HG02759 (cell line): ENCODE data around the gene DCAF6.

Source experiments
- ATAC-seq: cut with Tn5 transposase; IDR thresholded peaks from one replicate; pipeline ENCODE4 v1.9.1; 2021; ENCODE audit warnings: mild to moderate bottlenecking, moderate library complexity; ENCODE audit not compliant: unreplicated experiment

DCAF6 gene

DNA sequence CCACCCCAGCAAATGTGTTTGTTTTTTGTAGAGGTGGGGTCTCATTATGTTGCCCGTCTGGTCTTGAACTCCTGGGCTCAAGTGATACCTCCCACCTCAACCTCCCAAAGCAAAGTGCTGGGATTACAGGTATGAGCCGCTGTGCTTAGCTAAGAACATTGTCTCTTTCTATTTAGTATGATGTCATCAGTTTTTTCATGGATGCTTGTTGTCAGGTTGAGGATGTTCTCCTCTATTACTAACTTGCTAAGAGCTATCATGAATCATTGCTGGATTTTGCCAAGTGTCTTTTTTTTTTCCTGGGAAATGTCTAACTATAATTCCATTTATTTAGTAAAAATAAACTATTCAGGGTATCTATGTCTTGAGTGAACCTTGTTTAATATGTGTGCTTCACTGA, 19.4 kb downstream of the DCAF6 start:
- no peak for ATAC-seq

DNA sequence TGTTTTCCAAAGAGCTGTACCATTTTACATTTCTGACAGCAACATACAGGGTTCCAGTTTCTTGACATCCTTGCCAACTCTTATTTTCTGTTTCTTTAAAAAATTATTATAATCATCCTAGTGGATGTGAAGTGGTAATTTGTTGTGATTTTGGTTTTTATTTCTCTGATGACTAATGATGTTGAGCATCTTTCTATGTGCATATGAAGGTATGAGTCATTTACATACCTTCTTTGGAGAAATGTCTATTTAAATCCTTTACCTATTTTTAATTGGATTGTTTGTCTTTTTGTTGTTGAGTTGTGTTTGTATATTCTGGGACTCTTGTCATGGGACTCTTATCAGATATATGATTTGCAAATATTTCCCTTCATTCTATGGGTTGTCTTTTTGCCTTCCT, 21.2 kb downstream of the DCAF6 start:
- no peak for ATAC-seq

DNA sequence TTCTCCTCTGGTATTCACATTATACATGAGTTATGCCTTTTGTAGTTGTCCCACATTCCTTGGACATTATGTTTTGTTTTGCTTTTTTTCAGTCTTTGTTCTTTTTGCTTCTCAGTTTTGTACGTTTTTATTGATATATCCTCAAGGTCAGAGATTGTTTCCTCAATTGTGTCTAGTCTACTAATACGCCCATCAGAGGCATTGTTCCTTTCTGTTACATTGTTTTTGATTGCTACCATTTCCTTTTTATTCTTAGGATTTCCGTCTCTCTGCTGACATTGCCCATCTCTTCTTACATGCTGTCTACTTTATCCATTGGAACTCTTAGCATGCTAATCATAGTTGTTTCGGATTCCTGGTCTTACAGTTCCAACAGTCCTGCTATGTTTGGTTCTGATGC, 28.2 kb downstream of the DCAF6 start:
- no peak for ATAC-seq

DNA sequence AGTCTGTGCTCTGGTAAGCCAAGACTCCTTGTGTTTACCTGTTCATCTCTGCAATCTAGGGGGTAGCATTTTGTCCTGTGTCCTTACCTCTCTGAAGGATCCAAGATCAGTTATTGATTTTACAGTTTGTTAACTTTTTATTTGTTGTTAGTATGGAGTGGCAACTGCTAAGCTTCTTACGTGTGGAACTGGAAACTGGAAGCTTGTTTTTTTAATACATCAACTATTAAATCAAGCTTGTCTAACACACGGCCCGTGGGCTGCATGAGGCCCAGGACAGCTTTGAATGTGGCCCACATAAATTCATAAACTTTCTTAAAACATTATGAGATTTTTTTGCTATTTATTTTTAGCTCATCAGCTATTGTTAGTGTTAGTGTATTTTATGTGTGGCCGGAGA, 29.6 kb downstream of the DCAF6 start:
- ATAC-seq: no peak

DNA sequence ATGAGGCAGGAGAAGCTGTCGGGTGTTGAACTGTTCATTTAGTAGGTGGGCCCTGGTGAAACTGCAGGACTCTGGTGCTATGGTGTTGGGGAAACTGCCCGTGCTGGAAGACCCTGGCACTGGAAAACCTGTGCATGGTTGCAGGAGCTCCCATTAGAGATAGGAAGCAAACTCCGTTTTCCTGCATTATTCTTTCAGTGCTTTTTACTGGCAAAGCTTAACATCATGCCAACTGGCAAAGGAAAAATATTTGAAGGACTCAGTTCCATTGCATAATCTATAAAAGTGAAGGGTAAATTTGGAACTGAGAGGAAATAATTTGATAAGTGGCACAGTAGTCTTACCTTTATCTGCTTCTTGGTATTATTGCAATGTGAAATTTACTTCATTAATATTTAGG, 32.1 kb downstream of the DCAF6 start:
- no peak for ATAC-seq

DNA sequence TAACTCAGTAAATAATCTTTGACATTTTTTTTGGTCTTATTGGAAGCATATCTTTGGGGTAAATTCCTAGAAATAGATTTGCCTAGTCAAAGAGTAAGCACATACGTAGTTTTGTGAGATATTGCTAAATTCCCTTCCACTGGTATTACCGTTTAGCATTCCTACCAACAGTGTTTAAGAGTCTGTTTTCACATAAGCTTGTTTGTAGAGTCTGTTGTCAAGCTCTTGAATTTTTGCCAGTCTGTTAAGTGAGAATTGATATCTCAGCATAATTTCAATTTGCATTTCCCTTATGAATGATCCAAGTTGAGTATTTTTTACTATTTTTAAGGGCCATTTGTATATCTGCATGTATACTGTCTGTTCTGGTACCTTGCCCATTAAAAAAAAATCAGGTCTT, 37.3 kb downstream of the DCAF6 start:
- no peak for ATAC-seq

DNA sequence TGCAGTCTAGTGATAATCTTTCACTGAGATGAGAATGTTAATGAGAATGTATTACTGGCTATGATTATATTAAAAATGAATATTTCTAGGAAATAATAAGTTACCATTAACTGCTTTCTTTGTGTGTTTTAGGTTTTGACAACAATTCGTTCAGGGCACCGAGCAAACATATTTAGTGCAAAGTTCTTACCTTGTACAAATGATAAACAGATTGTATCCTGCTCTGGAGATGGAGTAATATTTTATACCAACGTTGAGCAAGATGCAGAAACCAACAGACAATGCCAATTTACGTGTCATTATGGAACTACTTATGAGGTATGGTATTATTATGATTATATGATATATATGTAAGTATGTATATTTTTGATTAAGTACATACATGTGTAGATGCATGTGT, 38.2 kb downstream of the DCAF6 start:
- no peak for ATAC-seq

DNA sequence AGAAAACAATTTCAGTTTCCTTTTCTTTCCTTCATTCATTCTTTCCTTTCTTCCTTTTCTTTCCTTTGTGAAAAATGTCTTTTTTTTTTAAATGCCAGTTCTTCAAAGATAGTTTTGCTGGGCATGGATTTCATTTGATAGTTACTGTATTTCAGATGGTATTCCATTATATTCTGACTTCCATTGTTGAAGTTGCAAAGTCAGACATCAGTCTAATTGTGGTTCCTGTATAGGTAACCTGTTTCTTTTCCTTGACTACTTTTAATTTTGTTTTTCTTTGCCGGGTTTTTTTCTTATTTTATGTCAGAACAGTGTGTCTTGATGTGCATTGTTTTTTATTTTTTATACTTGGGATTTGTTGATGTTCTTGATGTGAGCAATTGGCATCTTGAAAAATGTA, 40.8 kb downstream of the DCAF6 start:
- no peak for ATAC-seq

DNA sequence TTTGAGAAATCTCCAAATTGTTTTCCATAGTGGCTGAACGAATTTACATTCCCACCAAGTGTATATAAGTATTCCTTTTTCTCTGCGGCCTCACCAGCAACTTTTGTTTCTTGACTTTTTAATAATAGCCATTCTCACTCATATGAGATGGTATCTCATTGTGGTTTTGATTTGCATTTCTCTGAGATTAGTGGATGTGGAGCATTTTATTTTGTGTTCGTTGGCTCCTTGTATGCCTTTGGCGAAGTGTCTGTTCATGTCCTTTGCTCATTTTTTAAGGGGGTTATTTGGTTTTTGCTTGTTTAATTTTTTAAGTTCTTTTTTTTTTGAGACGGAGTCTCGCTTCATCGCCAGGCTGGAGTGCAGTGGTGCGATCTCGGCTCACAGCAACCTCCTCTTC, 45.5 kb downstream of the DCAF6 start:
- ATAC-seq: no peak

DNA sequence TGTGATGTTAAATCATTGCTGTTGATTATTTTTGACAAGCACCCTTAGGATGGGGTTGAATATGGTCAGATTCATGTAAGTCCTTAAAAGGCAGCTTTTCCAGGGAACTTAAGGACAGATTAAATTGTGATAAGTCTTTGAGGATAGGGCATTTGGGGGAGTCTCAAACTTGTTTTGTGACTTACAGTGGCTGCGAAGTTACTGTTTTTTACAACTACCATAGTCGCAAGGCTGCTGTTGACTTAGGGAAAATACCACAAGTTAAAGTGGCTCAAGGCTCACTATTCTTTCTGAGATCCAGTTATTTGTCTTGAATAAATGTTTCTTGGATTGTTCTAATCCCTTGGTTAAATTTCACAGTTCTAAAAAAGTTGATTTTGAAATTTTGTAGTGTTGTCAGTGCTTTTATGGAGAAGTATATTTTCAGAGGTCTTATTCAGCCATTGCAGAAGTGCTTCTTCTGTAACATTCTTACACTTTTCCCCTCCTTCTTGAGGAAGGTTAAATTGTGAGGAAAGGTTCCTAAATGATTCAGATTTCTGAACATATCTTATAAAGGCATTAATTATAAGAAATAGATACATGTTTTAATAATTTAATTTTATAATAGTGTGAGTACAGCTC, 47.4 kb downstream of the DCAF6 start:
- no peak for ATAC-seq

DNA sequence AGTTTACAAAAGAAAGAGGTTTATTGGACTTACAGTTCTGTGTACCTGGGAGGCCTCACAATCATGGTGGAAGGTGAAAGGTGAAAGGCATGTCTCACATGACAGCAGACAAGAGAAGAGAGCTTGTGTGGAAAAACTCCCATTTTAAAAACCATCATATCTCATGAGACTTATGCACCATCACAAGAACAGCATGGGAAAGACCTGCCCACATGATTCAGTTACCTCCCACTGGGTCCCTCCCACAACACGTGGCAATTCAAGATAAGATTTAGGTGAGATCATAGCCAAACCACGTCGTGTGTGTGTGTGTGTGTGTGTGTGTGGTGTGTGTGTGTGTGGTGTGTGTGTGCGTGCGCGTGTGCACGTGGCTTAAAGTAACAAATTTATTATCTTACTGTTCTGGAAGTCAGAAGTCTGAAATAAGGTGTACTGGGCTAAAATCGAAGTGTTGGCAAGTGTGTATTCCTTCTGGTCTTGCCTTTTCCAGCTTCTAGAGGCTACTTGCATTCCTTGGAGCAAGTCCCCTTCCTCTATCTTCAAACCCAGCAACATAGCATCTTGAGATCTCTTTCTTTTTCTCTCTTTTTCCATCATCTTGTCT, 48.5 kb downstream of the DCAF6 start:
- no peak for ATAC-seq

DNA sequence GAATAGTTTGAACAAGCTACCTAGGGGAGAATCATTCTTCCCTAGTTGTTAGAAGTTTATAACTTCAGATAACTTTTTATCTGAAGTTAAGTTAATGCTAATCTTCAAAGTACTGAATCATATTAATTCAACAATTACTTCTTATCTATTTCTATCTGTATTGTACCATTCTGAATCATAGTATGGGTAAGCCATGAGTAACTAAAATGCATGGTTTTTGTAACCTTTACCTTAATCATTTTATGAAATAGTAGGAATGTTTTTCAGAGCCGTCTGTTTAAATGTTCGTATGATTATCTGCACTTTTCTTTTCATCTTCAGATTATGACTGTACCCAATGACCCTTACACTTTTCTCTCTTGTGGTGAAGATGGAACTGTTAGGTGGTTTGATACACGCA, 50.7 kb downstream of the DCAF6 start:
- no peak for ATAC-seq

DNA sequence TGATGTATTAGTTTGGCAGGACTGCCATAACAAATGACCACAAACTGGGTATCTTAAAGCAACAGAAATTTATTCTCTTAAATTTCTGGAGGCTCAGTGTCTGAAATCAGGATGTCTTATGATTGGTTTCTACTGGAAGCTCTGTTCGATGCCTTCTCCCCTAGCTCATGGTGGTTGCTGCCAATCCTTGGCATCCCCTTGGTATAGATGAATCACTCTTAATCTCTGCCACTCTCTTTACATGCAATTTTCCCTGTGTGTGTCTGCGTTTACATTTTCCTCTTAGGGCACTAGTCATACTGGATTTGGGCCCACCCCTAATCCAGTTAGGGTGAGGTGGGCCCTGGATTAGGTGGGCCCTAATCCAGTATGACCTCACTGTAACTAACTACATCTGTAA, 55.1 kb downstream of the DCAF6 start:
- ATAC-seq: no peak

DNA sequence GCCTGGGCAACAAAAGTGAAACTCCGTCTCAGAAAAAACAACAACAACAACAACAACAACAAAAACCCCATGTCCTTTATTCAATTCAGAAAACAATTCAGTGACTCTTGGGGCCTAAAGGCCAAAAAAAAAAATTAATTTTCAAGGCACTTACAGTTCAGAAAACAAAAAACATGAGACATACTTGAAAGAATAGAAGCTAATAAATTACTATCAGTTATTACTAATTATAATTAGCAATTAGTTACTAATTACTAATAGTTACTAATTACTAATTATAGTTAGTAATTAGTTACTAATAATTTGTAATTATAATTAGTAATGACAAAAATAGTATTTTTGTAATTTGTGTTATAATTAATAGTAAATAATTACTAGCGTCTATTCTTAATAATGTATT, 57.2 kb downstream of the DCAF6 start:
- ATAC-seq: no peak

DNA sequence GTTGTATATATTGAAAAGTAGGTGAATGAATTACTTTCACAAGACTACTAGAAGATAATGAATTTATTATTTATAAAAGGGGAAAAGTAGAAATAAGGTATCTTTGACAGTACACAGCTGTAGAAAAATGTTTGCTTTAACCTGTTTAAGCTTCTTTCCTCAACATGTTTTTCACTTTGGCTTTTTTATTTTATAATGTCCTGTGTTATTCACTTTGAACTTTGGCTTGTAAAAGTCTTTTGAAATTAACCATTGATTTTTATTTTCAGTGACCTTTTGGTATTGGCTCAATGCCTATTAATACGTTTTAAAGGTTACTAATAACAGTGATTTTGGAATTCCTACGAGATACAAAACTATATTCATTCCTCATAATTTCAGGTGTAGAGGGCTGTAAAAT, 58.1 kb downstream of the DCAF6 start:
- ATAC-seq: no peak

DNA sequence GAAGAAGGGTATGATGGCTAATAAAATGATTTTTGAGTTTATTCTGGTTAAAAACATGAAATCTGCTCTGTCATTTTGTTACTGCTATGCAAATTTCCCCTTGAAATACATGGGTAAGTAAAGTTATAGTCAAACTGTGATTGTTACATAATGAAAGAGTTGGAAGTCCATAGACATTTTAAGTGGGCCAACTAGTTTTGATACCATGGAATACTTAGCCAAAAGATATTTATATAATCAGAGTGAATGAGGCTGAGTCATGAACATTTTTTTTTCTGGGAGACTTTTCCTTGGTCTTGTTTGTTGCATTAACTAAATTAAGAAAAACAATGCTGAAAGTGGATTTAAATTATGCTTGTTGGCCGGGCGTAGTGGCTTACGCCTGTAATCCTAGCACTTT, 58.6 kb downstream of the DCAF6 start:
- no peak for ATAC-seq

DNA sequence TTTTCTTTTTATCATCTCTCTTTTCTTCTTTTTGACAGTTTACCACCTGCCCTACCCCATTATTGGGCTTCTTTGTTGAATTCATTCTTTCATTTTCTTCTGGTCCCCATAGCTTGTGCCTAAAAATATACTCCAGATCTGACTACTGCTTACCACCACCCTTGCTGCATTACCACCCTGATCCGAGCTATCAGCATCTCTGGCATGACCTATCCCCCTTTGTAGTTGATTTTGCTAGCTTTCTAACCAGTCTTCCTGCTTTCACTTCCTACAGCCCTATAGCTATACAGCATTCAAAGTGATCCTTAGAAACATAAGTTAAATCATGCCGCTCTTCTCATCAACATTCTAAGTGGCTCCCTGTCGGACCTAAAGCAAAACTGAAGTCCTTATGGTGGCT, 59.8 kb downstream of the DCAF6 start:
- no peak for ATAC-seq

DNA sequence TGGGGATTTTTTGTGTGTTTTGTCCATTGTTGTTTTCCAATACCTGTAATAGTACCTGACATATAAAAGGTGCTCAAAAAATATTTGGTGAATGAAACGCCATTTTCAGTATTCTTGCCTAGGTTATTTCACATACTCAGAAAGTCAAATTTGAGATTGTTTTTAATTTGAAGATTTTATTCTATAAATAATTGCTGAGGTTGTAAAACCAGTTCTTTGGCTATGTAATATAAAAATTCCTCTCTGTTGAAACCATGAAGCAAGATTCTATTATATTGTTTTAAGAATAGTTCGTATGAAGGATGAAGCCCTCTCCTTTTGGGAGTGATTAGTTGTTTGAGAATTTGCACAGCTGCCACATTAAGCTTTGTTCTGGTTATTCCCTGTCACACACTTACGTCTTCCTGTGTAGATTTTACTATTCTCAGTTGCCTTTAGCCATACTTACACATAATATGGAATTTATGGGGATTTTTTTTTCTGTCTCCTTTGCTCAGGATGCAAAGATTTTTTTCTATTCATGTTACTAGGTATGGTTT, 60.6 kb downstream of the DCAF6 start:
- ATAC-seq: no peak

DNA sequence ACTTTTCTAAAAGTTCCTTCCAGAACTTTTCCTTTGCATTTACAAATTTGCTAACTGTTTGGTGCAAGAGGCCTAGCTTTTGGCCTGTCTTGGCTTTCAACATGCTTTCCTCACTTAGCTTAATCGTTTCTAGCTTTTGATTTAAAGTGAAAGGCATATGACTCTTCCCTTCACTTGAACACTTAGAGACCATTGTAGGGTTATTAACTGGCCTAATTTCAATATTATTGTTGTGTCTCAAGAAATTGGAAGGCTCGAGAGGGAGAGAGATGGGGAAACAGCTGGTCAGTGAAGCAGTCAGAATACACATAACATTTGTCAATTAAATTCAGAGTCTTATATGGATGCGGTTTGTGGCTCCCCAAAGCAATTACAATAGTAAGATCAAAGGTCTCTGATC, 63.4 kb downstream of the DCAF6 start:
- ATAC-seq: no peak

DNA sequence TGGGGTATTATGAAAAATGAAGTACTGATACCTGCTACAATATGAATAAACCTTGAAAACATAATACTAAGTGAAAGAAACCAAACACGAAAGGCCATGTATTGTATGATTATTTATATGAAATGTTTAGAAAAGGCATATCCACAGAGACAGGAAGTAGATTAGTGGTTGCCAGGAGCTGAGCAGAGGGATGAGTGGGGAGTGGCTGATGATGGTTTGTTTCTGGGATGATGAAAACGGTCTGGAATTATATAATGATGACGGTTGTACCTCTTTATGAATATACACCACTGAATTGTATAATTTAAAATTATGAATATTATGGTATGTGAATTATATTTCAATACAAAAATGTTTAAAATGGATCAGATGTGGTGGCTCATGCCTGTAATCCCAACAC, 64.2 kb downstream of the DCAF6 start:
- ATAC-seq: no peak

DNA sequence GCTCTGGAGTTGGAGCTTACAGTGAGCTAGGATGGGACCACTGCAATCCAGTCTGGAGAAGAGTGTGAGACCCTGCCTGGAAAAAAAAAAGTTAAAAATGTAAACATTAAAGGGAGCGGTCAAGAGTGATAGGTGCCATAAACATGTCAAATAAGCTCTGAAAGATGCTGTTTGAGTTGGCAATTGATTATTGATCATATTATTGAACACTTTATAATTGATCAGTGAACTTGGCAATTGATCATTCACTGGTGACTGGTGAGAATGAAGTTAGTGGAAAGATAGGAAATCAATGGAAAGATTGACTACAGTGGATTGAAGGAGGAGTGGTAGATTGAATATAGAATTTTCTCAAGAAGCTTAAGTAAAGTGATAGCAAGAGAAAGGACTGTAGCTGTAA, 64.7 kb downstream of the DCAF6 start:
- ATAC-seq: no peak

DNA sequence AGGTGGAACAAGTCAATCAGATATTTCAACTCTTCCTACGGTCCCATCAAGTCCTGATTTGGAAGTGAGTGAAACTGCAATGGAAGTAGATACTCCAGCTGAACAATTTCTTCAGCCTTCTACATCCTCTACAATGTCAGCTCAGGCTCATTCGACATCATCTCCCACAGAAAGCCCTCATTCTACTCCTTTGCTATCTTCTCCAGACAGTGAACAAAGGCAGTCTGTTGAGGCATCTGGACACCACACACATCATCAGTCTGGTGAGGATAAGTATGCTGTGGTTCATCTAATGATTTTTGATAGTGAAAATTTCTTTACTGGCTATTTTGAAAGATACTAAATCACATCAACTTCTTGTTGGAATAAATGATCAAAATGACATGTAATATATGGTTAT, 68.0 kb downstream of the DCAF6 start:
- ATAC-seq: no peak

DNA sequence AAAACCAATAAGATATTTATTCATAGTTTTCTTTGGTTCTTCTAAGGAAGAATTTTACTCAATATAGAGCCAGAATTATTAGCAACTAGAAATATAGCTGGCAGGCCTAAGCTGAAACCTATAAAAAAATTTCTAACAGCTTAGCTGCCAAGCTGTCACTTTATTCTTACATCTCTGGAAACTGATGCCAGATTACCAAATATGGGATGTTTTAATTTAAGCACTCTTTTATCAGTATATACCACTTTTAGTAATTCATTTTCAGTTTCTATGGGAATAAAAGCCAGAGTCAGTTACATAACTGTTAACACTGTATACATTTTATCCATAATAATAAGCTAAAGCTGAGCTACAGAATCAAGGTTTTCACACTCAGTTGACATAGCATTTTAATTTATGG, 69.0 kb downstream of the DCAF6 start:
- no peak for ATAC-seq
